AG10803 (cell line): ENCODE results near the gene CFI.

ENCODE experiments used
- DNase-seq: peaks from one replicate; pipeline ENCODE4 v3.0.0; 2010; ENCODE audit warnings: low read depth
- H3K4me3 ChIP-seq: 2 replicates; pipeline ENCODE4 v1.5.1; 2011; ENCODE audit warnings: mild to moderate bottlenecking, low read length, control low read depth
- CTCF ChIP-seq: conservative IDR thresholded peaks from 2 replicates; pipeline ENCODE4 v1.5.1; 2011; ENCODE audit warnings: mild to moderate bottlenecking, low read length, control low read depth, inconsistent platforms

CFI gene

GRCh38 chr4:109748114-109748513, 53.7 kb downstream of the CFI start:
- H3K4me3 ChIP-seq, result no peak overlapping the region
- no peak for TF ChIP-seq CTCF
- no peak for DNase-seq

- DNase-seq, result no peak
Observed at GRCh38 chr4:109746728-109747127, 55.1 kb downstream of the CFI start.

GRCh38 chr4:109745830-109746229, 56.0 kb downstream of the CFI start:
- no peak for DNase-seq
- no peak overlapping the region for H3K4me3 ChIP-seq
- no peak for TF ChIP-seq CTCF

More at GRCh38 chr4:109746728-109747127, 55.1 kb downstream of the CFI start:
- no peak for TF ChIP-seq CTCF
- H3K4me3 ChIP-seq, result no peak overlapping the region

GRCh38 chr4:109739547-109739946, 62.3 kb downstream of the CFI start:
- TF ChIP-seq CTCF, result no peak
- no peak overlapping the region for H3K4me3 ChIP-seq
- no peak for DNase-seq

GRCh38 chr4:109738104-109738872, 63.5 kb downstream of the CFI start:
- no peak overlapping the region for H3K4me3 ChIP-seq
- no peak for DNase-seq
- TF ChIP-seq CTCF, result no peak

GRCh38 chr4:109735566-109736365, 66.0 kb downstream of the CFI start:
- no peak for DNase-seq
- TF ChIP-seq CTCF, result no peak
- no peak overlapping the region for H3K4me3 ChIP-seq

- no peak for TF ChIP-seq CTCF
- H3K4me3 ChIP-seq, result no peak overlapping the region
- no peak for DNase-seq
Observed at GRCh38 chr4:109733728-109734127, 68.1 kb downstream of the CFI start.
